ENCODE results near the gene GNAQ.

GNAQ gene

GRCh38 chr9:77896269-77896937 is 135.2 kb downstream of the GNAQ start:
- Histone ChIP-seq H3K9ac (no peak overlapping the region), H2AFZ (no peak overlapping the region), H3K4me3 (ENCODE audit: low read depth, low read length) (no peak overlapping the region), H3K4me1 (no peaks in the 10 kb centered on the region), H3K36me3 (ENCODE audit: control insufficient read depth, insufficient read depth, low read length) (no peaks in the 10 kb centered on the region), H3K4me2 (ENCODE audit: low read length) (no peak overlapping the region), H3K27ac (no peak overlapping the region), H3K79me2 (peaks cover 3% of the 10 kb centered on the region), H3K9me3 (ENCODE audit: control insufficient read depth, low read length) (no peaks in the 10 kb centered on the region), H3K27me3 (ENCODE audit: control insufficient read depth, insufficient read depth, low read length) (no peaks in the 10 kb centered on the region)
- TF ChIP-seq, protein P1, sequence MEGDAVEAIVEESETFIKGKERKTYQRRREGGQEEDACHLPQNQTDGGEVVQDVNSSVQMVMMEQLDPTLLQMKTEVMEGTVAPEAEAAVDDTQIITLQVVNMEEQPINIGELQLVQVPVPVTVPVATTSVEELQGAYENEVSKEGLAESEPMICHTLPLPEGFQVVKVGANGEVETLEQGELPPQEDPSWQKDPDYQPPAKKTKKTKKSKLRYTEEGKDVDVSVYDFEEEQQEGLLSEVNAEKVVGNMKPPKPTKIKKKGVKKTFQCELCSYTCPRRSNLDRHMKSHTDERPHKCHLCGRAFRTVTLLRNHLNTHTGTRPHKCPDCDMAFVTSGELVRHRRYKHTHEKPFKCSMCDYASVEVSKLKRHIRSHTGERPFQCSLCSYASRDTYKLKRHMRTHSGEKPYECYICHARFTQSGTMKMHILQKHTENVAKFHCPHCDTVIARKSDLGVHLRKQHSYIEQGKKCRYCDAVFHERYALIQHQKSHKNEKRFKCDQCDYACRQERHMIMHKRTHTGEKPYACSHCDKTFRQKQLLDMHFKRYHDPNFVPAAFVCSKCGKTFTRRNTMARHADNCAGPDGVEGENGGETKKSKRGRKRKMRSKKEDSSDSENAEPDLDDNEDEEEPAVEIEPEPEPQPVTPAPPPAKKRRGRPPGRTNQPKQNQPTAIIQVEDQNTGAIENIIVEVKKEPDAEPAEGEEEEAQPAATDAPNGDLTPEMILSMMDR (IDR thresholded peaks at IDR 0.05) = no peak

DNA sequence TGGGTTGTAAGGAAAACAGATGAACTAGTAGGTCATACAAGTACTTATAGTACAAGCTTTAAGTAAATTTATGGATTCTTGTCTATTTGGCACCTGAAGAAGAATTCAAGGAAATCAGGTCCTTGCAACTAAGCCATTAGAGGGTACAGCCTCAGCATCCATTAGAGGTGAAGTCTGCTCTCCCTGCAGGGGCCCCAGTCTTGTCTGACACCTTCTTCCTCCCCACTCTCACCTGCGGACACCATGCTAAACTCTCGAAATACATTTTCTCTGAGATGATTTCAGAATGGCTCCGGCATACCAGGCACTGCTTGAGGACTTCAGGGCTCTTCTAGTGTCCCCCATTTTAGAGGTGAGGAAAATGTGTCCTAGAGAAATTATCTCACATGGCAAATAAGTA is 137.9 kb downstream of the GNAQ start:
- H3K36me3 ChIP-seq (ENCODE audit: control insufficient read depth, insufficient read depth, low read length) = no peaks in the 10 kb centered on the region

DNA sequence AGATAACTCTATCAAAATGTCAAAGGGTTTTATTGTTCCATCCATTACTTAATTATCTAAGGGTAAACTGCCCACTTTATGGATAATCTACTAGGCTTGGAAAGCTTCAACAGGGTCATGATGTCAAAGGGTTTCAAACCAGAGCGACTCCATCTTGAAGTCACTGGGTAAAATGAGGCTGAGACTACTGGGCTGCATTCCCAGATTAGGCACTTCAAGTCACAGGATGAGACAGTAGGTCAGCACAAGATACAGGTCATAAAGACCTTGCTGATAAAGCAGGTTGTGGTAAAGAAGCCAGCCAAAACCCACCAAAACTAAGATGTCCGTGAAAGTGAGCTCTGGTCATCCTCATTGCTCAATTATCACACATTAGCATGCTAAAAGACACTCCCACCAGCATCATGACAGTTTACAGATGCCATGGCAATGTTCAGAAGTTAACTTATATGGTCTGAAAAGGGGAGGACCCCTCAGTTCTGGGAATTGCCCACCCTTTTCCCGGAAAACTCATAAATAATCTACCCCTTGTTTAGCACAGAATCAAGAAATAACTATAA is 138.6 kb downstream of the GNAQ start:
- Histone ChIP-seq H3K36me3 (ENCODE audit: control insufficient read depth, insufficient read depth, low read length) (no peaks in the 10 kb centered on the region), H3K9ac (no peak overlapping the region), H3K4me3 (ENCODE audit: low read depth, low read length) (no peak overlapping the region), H2AFZ (no peak overlapping the region), H3K9me3 (ENCODE audit: control insufficient read depth, low read length) (no peaks in the 10 kb centered on the region), H3K4me2 (ENCODE audit: low read length) (no peak overlapping the region), H3K27me3 (ENCODE audit: control insufficient read depth, insufficient read depth, low read length) (no peaks in the 10 kb centered on the region), H3K4me1 (no peaks in the 10 kb centered on the region), H3K27ac (no peak overlapping the region), H3K79me2 (no peaks in the 10 kb centered on the region)
- TF ChIP-seq, protein P1 (IDR thresholded peaks at IDR 0.05) = no peak

More for the DNA sequence above, 137.9 kb downstream of the GNAQ start:
- Histone ChIP-seq H3K27me3 (ENCODE audit: control insufficient read depth, insufficient read depth, low read length) (no peaks in the 10 kb centered on the region), H2AFZ (no peak overlapping the region), H3K9ac (no peak overlapping the region), H3K4me3 (ENCODE audit: low read depth, low read length) (no peak overlapping the region), H3K79me2 (no peaks in the 10 kb centered on the region), H3K9me3 (ENCODE audit: control insufficient read depth, low read length) (no peaks in the 10 kb centered on the region), H3K4me1 (no peaks in the 10 kb centered on the region), H3K27ac (no peak overlapping the region), H3K4me2 (ENCODE audit: low read length) (no peak overlapping the region)
- TF ChIP-seq, protein P1 (IDR thresholded peaks at IDR 0.05) = no peak

DNA sequence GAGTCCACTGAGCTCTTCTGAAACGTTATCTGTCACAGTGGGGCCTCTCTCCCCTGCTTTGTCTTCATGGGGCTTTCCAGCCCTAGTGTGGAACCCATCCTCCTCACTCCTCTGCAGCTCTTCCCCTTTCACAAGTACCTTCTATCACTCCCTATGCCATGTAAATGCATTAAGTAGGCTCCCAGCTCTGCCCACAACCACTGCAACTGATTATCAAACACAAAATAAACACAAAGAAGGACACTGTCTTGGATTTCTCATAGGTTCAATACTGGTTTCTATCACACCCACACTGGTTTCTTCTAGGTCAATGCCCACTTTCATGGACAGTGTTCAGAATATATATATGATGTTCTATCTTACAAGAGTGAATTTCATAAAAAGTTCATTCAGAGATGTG is 139.4 kb downstream of the GNAQ start:
- H3K27ac ChIP-seq = no peak overlapping the region
- TF ChIP-seq, protein P1 (IDR thresholded peaks at IDR 0.05) = no peak
- H3K27me3 ChIP-seq (ENCODE audit: control insufficient read depth, insufficient read depth, low read length) = no peaks in the 10 kb centered on the region

More for the DNA sequence above, 139.4 kb downstream of the GNAQ start:
- Histone ChIP-seq H3K79me2 (no peaks in the 10 kb centered on the region), H3K4me2 (ENCODE audit: low read length) (no peak overlapping the region), H2AFZ (no peak overlapping the region), H3K9ac (no peak overlapping the region), H3K9me3 (ENCODE audit: control insufficient read depth, low read length) (no peaks in the 10 kb centered on the region), H3K4me3 (ENCODE audit: low read depth, low read length) (no peak overlapping the region), H3K36me3 (ENCODE audit: control insufficient read depth, insufficient read depth, low read length) (no peaks in the 10 kb centered on the region), H3K4me1 (no peaks in the 10 kb centered on the region)
